ENCODE measurements around the gene C9orf152.
A peak's percentile ranks its signal among the peaks of the same experiment; 100 is the strongest.

Gene C9orf152

GRCh38 chr9:110179734-110180133, 28.2 kb downstream of the C9orf152 start:
- no peak for DNase-seq

GRCh38 chr9:110178281-110178680, 29.7 kb downstream of the C9orf152 start:
- no peak for DNase-seq

DNA sequence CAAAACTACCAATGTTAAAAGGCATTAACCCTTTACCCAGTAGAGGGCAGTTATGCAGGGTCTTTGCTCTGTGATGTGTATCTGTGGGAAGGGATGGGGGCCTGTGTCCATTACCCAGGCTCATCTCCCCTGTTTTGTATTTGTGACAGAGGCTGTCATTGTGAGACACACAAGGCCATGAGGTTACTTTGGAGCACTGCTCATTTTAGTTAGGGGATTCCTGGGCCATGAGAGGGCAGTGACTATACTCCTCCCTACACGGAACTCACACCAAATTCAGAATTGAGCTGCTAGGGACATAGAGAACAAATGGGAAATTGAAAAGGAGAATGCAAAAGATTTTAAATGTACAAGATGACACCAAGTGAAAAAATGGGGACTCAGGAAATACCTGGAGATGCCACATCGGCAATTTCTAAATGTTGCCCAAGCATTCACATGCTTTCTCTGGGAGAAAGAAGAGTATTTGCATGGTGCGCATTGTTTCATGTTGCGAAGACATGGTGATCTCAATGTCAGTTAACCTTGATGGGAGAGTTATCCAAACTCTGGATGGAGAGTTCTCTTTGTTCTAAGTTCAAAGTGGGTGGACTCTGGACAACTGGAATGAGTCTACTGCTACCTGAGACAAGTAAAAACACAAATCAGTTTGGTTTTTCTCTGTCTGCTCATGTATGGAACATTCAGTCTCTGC, 32.5 kb downstream of the C9orf152 start:
- no peak for DNase-seq

- DNase-seq, result no peak
These were observed 34.7 kb downstream of the C9orf152 start for GRCh38 chr9:110173322-110173642.

GRCh38 chr9:110170357-110171257, 37.4 kb downstream of the C9orf152 start:
- no peak for DNase-seq

DNA sequence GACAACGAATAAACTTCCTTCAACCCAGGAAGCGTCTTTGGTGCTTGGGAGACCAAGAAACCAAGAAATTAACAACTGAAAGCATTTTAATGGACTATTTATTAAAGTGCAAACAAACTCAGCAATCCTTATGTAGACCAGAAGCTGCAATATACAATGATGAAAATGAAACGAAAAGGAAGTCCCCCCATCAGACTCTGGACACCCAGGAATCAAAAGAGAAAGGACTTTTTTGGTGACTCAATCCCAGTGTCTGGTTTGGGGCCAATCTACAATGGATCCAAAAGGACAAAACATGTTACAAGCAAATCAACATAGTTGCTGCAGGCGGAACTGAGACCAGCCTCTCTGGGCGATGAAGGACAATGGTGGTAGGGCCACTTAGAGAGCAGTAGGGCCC, 39.5 kb downstream of the C9orf152 start:
- no peak for DNase-seq

GRCh38 chr9:110161940-110162339, 46.0 kb downstream of the C9orf152 start:
- DNase-seq, result no peak

GRCh38 chr9:110160685-110161084, 47.3 kb downstream of the C9orf152 start:
- no peak for DNase-seq

GRCh38 chr9:110160123-110160522, 47.8 kb downstream of the C9orf152 start:
- DNase-seq, result no peak

DNA sequence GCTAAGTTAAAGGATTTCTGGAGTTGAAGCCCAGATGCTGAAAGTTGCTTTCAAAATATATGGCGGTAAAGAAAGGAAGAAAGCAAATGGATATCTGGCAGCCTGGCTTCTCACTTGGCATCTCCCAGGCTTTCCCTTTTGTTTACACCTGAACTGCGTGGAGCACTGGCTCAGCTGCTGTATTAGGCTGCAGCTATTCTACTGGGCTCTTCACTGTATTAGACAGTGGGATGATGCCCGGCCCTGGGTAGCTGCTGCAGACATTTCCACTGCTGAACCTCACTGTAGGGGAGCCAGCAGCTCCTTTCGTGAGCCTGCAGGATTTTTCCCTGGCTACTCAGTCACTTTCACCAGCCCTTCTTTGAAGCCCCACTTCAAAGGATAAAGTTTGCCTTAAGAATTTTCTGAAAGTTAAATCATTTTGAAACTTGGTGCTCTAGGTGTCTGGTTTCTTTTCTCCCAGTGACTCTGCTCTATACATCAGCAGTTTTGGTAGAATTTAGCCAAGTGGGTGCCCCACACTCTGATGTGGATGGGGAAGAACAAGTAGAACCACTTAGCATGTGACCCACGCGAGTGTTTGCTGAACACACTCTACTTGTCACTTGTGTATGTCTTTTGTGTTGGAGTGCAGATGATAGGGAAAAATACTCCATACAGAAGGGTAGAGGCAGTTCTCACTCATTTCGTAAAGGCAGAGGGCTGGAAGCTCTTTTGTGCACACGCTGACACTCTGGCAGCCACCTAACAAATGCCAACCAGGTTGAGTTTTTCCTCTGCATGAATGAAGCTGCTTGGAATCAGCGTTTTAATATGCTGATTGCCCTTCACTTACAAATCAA, 49.9 kb downstream of the C9orf152 start:
- DNase-seq, result no peak

DNA sequence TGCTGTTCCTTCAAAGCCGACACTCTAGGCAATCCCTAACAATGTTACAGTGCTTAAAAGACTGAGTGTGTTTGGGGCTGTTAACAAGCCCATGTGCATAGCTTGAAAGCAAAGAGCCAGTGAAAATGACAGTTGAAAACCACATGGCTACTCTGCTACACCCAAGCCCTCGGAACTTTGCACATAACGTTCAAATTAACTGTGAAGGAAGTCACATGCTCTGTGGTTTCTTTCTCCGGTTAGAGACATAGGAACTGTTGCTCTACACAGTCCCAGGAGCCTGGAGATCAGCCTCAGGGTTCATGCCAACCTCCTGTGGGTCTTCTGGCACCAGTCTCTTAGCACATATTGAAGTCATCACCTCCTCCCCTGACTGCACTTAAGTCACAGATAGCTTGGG, 51.1 kb downstream of the C9orf152 start:
- DNase-seq, result no peak

DNA sequence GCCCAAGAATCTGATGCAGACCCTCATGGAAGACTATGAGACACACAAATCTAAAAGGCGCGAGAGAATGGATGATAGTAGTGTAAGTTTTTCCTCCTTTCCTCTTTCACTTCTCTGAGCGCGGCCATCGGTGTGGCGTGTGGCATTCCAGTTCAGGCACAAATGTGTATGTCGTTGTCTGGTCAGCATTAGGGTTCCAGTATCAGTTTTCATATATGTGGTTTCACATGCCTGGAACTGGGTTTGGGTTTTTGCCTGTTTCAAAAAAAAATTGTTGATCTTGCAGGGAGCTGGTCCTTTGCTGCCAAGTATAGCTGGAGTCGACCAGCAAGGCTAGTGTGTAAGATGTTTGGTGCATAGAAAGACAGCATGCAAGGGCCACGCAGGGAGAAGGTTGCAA, 51.5 kb downstream of the C9orf152 start:
- no peak for DNase-seq

- DNase-seq, result no peak
These were observed 52.2 kb downstream of the C9orf152 start for GRCh38 chr9:110155751-110156150.

- DNase-seq, result no peak
These were observed 54.5 kb downstream of the C9orf152 start for GRCh38 chr9:110153431-110153830.

GRCh38 chr9:110152704-110153374, 55.1 kb downstream of the C9orf152 start:
- DNase-seq, result peak; percentile 50
